Bronchial epithelial cell (primary cell): ENCODE data around the gene CDC37. TPM values are rescaled to one million over a fixed set of nuclear protein-coding genes. Genes with fewer than 3 reads are reported as not detected.
"Not testable (repeated sequence)": the region's sequence is repeated elsewhere in the genome, so short reads cannot be mapped to it uniquely, and the experiment has no call there.

Experiments used
- DNase-seq: peaks from one replicate; pipeline ENCODE4 v3.0.0-alpha.2; 2010; ENCODE audit warnings: low read depth
- FAIRE-seq: peaks from 2 replicates; lab custom pipeline; 2011; peaks lifted over from hg19 to GRCh38; lab: Jason Lieb, UNC
- H3K27me3 ChIP-seq: 2 replicates; pipeline ENCODE4 v1.5.1; 2011; ENCODE audit warnings: low read length; ENCODE audit not compliant: control insufficient read depth, insufficient read depth
- H3K36me3 ChIP-seq: 2 replicates; pipeline ENCODE4 v1.5.1; 2011; ENCODE audit warnings: low read length; ENCODE audit not compliant: control insufficient read depth, insufficient read depth
- H3K4me3 ChIP-seq: 2 replicates; pipeline ENCODE4 v1.5.1; 2011; ENCODE audit warnings: mild to moderate bottlenecking, low read depth, low read length, control low read depth
- CTCF ChIP-seq: IDR thresholded peaks from 2 replicates; pipeline ENCODE4 v1.5.1; 2011; ENCODE audit warnings: mild to moderate bottlenecking, moderate library complexity, low read length, control low read depth, inconsistent platforms; ENCODE audit not compliant: insufficient read depth, severe bottlenecking
- total RNA-seq: library from RNA; depleted of rRNA; stranded (reverse); fragments of >200 nt; gene quantifications from 2 replicates; pipeline ENCODE4 v1.2.1, GENCODE V29; 2014

CDC37 gene
- total RNA-seq, 1 donor from 2014 or later = 195 TPM

GRCh38 chr19:10388957-10389356 is 14.4 kb downstream of the CDC37 start:
- Histone ChIP-seq H3K27me3 (no peaks in the 10 kb centered on the region), H3K36me3 (peaks cover 9% of the 10 kb centered on the region), H3K4me3 (no peak overlapping the region)
- peak; percentile 7 for FAIRE-seq
- TF ChIP-seq CTCF = peak; percentile 87
- DNase-seq = peak; percentile 65

DNA sequence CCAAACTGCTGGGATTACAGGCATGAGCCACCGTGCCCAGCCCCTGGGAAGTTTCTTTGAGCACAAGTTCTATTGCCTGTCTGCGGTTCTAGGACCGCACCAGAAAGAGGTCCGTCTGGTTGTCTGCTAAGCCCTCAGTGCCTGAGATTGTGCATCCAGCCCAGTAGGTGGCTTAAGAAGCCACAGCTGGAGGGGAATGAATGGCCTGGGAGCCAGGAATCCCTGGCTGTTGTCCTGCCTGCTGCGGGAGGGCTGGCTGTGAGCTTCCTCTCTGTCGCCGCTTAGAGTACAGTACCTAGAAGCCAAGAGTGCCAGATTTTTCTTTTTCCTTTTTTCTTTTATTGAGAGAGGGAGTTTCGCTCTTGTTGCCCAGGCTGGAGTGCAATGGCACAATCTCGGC is 18.8 kb downstream of the CDC37 start:
- no peak for FAIRE-seq
- no peak for DNase-seq
- TF ChIP-seq CTCF = no peak
- no peaks in the 10 kb centered on the region for H3K36me3 ChIP-seq
- H3K4me3 ChIP-seq = no peak overlapping the region
- H3K27me3 ChIP-seq = no peaks in the 10 kb centered on the region

DNA sequence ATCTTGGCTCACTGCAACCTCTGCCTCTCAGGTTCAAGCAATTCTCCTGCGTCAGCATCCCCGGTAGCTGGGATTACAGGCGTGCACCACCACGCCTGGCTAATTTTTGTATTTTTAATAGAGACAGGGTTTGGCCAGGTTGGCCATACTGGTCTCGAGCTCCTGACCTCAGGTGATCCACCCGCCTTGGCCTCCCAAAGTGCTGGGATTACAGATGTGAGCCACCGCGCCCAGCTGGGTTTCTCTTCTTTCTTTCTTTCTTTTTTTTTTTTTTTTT is 20.2 kb downstream of the CDC37 start:
- H3K36me3 ChIP-seq, H3K4me3 ChIP-seq, H3K27me3 ChIP-seq, DNase-seq, FAIRE-seq: not testable (repeated sequence)

GRCh38 chr19:10380313-10381102 is 22.8 kb downstream of the CDC37 start, which contains the start of gene TYK2:
Gene TYK2 (minus strand): TSS chr19:10380572. CDS start chr19:10378406, 2,166 bp downstream.
- peak; percentile 96 for DNase-seq
- H3K36me3 ChIP-seq = peaks cover 6% of the 10 kb centered on the region
- H3K27me3 ChIP-seq = no peaks in the 10 kb centered on the region
- no peak for TF ChIP-seq CTCF
- H3K4me3 ChIP-seq = peak within 1 kb of the TSS; percentile 98
- FAIRE-seq = peak; percentile 18

GRCh38 chr19:10379880-10380312 is 23.4 kb downstream of the CDC37 start:
- no peak for TF ChIP-seq CTCF
- no peak for DNase-seq
- Histone ChIP-seq H3K36me3 (peaks cover 7% of the 10 kb centered on the region), H3K27me3 (no peaks in the 10 kb centered on the region), H3K4me3 (peak overlapping the region; percentile 98)
- no peak for FAIRE-seq

DNA sequence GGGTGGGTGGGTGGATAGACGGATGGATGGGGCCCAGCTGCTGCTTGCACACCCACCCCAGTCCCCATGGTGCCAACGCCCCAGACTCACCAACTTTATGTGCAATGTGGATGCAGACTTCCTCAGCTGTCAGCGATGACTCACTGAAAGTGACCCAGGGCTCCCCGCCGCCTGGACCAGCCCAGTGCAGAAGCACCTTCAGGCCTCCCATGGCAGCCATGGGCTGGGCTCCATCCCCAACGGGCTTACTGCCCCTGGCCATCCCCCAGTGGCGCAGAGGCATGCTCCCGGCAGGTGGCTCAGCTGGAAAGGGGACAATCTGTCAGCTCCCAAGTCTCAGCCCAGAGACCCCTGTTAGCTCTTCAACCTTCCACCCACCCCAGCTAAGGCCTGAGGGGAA is 25.2 kb downstream of the CDC37 start:
- Histone ChIP-seq H3K4me3 (no peak overlapping the region), H3K27me3 (no peaks in the 10 kb centered on the region), H3K36me3 (peaks cover 9% of the 10 kb centered on the region)
- FAIRE-seq (no peak), DNase-seq (no peak)
- TF ChIP-seq CTCF = no peak

DNA sequence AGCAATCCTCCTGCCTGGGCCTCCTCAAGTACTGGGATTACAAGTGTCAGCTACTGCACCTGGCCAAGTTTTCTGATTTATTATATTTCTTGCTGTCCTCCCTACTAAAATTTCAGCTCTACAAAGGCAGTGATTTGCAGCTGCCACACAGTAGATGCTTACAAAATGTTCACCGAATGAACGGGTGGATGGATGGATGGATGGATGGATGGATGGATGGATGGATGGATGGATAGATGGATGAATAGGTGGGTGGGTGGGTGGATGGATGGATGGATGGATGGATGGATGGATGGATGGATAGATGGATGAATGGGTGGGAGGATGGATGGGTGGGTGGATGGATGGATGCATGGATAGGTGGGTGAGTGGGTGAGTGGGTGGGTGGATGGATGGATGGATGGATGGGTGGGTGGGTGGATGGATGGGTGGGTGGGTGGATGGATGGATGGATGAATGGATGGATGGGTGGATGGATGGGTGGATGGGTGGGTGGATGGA is 26.2 kb downstream of the CDC37 start:
- DNase-seq, H3K27me3 ChIP-seq, H3K36me3 ChIP-seq, H3K4me3 ChIP-seq, FAIRE-seq: not testable (repeated sequence)
